HepG2 (cell line): ENCODE results near the gene VPS25. TPM values are rescaled to one million over a fixed set of nuclear protein-coding genes. Genes with fewer than 3 reads are reported as not detected.

Experiments
- DMAP1 ChIP-seq: IDR thresholded peaks from 2 replicates; pipeline ENCODE4 v1.6.1; 2016
- ETV5 ChIP-seq: IDR thresholded peaks from 2 replicates; pipeline ENCODE4 v1.6.1; 2018; ENCODE audit warnings: missing biosample characterization, missing genetic modification reagents, inconsistent platforms, borderline replicate concordance
- HIC2 ChIP-seq: sonication (generic); formaldehyde crosslinking; IDR thresholded peaks from 2 replicates; pipeline ENCODE4 v1.9.0; 2022; ENCODE audit warnings: low read depth, missing genetic modification reagents
- HNF4A ChIP-seq: sonication (generic); formaldehyde crosslinking; IDR thresholded peaks from 2 replicates; pipeline ENCODE4 v1.4.0; 2020; ENCODE audit warnings: missing genetic modification reagents
- IRF1 ChIP-seq: sonication (generic); formaldehyde crosslinking; IDR thresholded peaks from 2 replicates; pipeline ENCODE4 v1.4.0; 2020; ENCODE audit warnings: low read depth, mild to moderate bottlenecking, missing genetic modification reagents
- ISL2 ChIP-seq: sonication (generic); formaldehyde crosslinking; IDR thresholded peaks from 2 replicates; pipeline ENCODE4 v1.5.0; 2020; ENCODE audit warnings: missing genetic modification reagents
- NKX3-1 ChIP-seq: sonication (generic); formaldehyde crosslinking; IDR thresholded peaks from 2 replicates; pipeline ENCODE4 v1.5.0; 2020; ENCODE audit warnings: missing genetic modification reagents
- NR1H2 ChIP-seq: sonication (generic); formaldehyde crosslinking; IDR thresholded peaks from 2 replicates; pipeline ENCODE4 v1.8.1; 2022; ENCODE audit warnings: low read depth, missing genetic modification reagents, borderline replicate concordance
- PRMT3 ChIP-seq: sonication (generic); formaldehyde crosslinking; IDR thresholded peaks from 2 replicates; pipeline ENCODE4 v1.8.1; 2022; ENCODE audit warnings: low read depth, mild to moderate bottlenecking, moderate library complexity, missing genetic modification reagents, borderline replicate concordance
- RAD21 ChIP-seq: fragments of 450-650 bp; formaldehyde crosslinking; IDR thresholded peaks from 2 replicates; pipeline ENCODE4 v1.5.0; 2020; ENCODE audit warnings: mild to moderate bottlenecking
- RORA ChIP-seq: sonication (generic); formaldehyde crosslinking; IDR thresholded peaks from 2 replicates; pipeline ENCODE4 v1.5.0; 2020; ENCODE audit warnings: mild to moderate bottlenecking, missing genetic modification reagents, moderate library complexity
- TIGD3 ChIP-seq: sonication (generic); formaldehyde crosslinking; IDR thresholded peaks from 2 replicates; pipeline ENCODE4 v1.5.1; 2020; ENCODE audit warnings: mild to moderate bottlenecking, missing genetic modification reagents, borderline replicate concordance
- ZNF101 ChIP-seq: sonication (generic); formaldehyde crosslinking; IDR thresholded peaks from 2 replicates; pipeline ENCODE4 v1.4.0; 2020; ENCODE audit warnings: mild to moderate bottlenecking, low read depth, missing genetic modification reagents, borderline replicate concordance
- ZNF17 ChIP-seq: sonication (generic); formaldehyde crosslinking; IDR thresholded peaks from 2 replicates; pipeline ENCODE4 v1.5.0; 2020; ENCODE audit warnings: mild to moderate bottlenecking, missing genetic modification reagents
- ZNF446 ChIP-seq: sonication (generic); formaldehyde crosslinking; IDR thresholded peaks from 2 replicates; pipeline ENCODE4 v1.5.0; 2020; ENCODE audit warnings: mild to moderate bottlenecking, missing genetic modification reagents
- ZNF609 ChIP-seq: sonication (generic); formaldehyde crosslinking; IDR thresholded peaks from 2 replicates; pipeline ENCODE4 v1.4.0; 2020; ENCODE audit warnings: mild to moderate bottlenecking, missing genetic modification reagents, borderline replicate concordance
- ZNF737 ChIP-seq: sonication (generic); formaldehyde crosslinking; IDR thresholded peaks from 2 replicates; pipeline ENCODE4 v1.5.0; 2020; ENCODE audit warnings: missing genetic modification reagents, mild to moderate bottlenecking, borderline replicate concordance
- polyA plus RNA-seq, 8 experiments: library from polyadenylated mRNA; depleted of rRNA in 3 of 8; stranded (reverse) in 7 of 8; unstranded in 1 of 8; fragments of >200 nt; fragmentation: Illumina TruSeq in 4 of 8; extraction: Trizol in 4 of 8; gene quantifications; 2 replicates each; pipeline versions ENCODE4 v1.2.1 to v1.2.3, GENCODE V29; 2011 to 2016; ENCODE audit warnings: low read depth in 4 of 8, missing spikeins in 1 of 8, mixed read lengths in 1 of 8; ENCODE audit not compliant: insufficient read depth in 1 of 8
- total RNA-seq, 5 experiments: library from RNA; depleted of rRNA; stranded (reverse); fragments of >200 nt; fragmentation: Illumina TruSeq; extraction: Trizol; gene quantifications; 2 replicates each; pipeline ENCODE4 v1.2.3, GENCODE V29; 2016; ENCODE audit warnings: low read depth in 1 of 5
- TF ChIP-seq, protein P1 (sequence below): sonication (generic); formaldehyde crosslinking; IDR thresholded peaks from 2 replicates; pipeline ENCODE4 v1.4.0; 2020; ENCODE audit warnings: missing genetic modification reagents, borderline replicate concordance

VPS25 gene
- total and polyA plus RNA-seq, 2 of the 13 experiments (the other 11 are each of a cell fraction or from before 2014, with no cell fraction given), result 161 to 249 TPM

DNA sequence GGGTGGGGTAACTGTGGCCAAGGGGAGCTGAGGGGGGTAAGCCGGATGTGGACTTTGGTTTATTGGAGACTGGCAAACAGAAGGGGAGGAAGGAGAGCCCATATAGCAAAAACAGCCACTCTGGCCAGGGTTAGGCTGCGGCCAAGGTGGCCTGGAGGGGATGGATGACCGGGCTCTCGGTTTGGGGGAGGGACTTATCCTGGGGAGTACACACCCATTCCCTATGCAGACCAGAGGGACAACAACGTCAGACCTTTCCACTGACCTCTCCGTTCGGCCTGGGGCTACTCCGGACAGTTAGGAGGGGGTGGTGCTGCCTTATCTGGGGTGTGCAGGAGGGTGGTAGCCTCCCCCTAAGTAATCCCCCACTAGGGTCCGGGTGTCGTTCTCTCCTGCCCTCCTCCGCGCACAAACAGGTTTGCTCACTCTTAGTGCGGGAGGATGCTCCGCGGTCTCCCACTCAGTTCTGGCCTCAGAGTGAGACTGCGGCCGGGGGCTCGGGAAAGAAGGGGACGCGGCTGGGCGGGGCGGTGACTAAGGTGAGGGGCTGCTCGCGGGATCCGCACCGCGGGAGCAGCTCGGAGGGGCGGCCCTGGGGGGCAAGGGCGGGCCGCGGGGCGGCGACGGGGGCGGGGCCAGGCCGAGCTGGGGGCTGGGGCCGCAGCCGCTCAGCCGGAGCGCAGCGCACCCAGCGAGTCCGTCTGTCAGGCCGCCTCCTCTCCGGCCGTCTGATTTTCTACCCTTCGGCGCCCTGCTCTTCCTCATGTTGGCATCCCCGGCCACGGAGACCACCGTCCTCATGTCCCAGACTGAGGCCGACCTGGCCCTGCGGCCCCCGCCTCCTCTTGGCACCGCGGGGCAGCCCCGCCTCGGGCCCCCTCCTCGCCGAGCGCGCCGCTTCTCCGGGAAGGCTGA lies 6.9 kb downstream of the VPS25 start, which contains the start of gene WNK4 (continued):
- TF ChIP-seq ZNF446 (CRISPR knock-in tag) (peak; percentile 96; the same call in 1 of the 2 replicates), ZNF101 (CRISPR knock-in tag) (no peak), RORA (CRISPR knock-in tag) (no peak), RAD21 (CRISPR knock-in tag) (peak; percentile 17), ZNF17 (no peak; the same call in 1 of the 2 replicates), NKX3-1 (CRISPR knock-in tag) (0 out of 2 replicates have a peak, but pooled peaks have one; percentile 65), ETV5 (CRISPR knock-in tag) (peak; percentile 100), PRMT3 (no peak; the same call in 1 of the 2 replicates), ZNF737 (CRISPR knock-in tag) (0 out of 2 replicates have a peak, but pooled peaks have one; percentile 73), DMAP1 (CRISPR knock-in tag) (peak; percentile 50; the same call in 1 of the 2 replicates), ZNF609 (CRISPR knock-in tag) (peak; percentile 91), ISL2 (CRISPR knock-in tag) (peak; percentile 49), NR1H2 (no peak), HNF4A (CRISPR knock-in tag) (peak; percentile 96), HIC2 (CRISPR knock-in tag) (peak; percentile 89), IRF1 (CRISPR knock-in tag) (peak; percentile 32; the same call in 1 of the 2 replicates), TIGD3 (CRISPR knock-in tag) (no peak)
- TF ChIP-seq, protein P1, sequence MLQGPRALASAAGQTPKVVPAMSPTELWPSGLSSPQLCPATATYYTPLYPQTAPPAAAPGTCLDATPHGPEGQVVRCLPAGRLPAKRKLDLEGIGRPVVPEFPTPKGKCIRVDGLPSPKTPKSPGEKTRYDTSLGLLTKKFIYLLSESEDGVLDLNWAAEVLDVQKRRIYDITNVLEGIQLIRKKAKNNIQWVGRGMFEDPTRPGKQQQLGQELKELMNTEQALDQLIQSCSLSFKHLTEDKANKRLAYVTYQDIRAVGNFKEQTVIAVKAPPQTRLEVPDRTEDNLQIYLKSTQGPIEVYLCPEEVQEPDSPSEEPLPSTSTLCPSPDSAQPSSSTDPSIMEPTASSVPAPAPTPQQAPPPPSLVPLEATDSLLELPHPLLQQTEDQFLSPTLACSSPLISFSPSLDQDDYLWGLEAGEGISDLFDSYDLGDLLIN, result 0 out of 2 replicates have a peak, but pooled peaks have one; percentile 50
